Keratinocyte (primary cell): Measurements from ENCODE around the gene NOP16. TPM values are rescaled to one million over a fixed set of nuclear protein-coding genes. Genes with fewer than 3 reads are reported as not detected.

Source experiments
- DNase-seq: peaks from one replicate; pipeline ENCODE4 v3.0.0-alpha.2; 2011; ENCODE audit warnings: low read depth, missing footprints, low spot score
- FAIRE-seq: peaks from 2 replicates; lab custom pipeline; 2011; peaks lifted over from hg19 to GRCh38; lab: Jason Lieb, UNC
- H2AFZ ChIP-seq: 2 replicates; pipeline ENCODE4 v1.6.0; 2012; ENCODE audit warnings: low read length, control low read depth, inconsistent platforms; ENCODE audit not compliant: control insufficient read depth
- H3K27ac ChIP-seq: 2 replicates; pipeline ENCODE4 v1.5.1; 2011; ENCODE audit warnings: low read length; ENCODE audit not compliant: control insufficient read depth, insufficient read depth
- H3K27me3 ChIP-seq: 3 replicates; pipeline ENCODE4 v1.6.0; 2011; ENCODE audit warnings: low read length; ENCODE audit not compliant: control insufficient read depth, insufficient read depth; ENCODE audit errors: extremely low read depth
- H3K36me3 ChIP-seq, 2 experiments: 2 replicates in 1 of 2; 3 replicates in 1 of 2; pipeline ENCODE4 v1.5.1; 2011; ENCODE audit warnings: low read length in 2 of 2, mild to moderate bottlenecking in 1 of 2; ENCODE audit not compliant: control insufficient read depth in 2 of 2, insufficient read depth in 2 of 2; ENCODE audit errors: extremely low read depth in 1 of 2
- H3K4me1 ChIP-seq: 3 replicates; pipeline ENCODE4 v1.5.1; 2011; ENCODE audit warnings: low read length; ENCODE audit not compliant: control insufficient read depth, insufficient read depth; ENCODE audit errors: extremely low read depth
- H3K4me2 ChIP-seq: 3 replicates; pipeline ENCODE4 v1.6.0; 2011; ENCODE audit warnings: low read depth, low read length; ENCODE audit not compliant: control insufficient read depth, insufficient read depth; ENCODE audit errors: extremely low read depth
- H3K4me3 ChIP-seq, 3 experiments: fragments of 200-600 bp in 1 of 3; sonication (generic) in 1 of 3; 2 replicates in 2 of 3; 3 replicates in 1 of 3; pipeline ENCODE4 v1.5.1; 2011 to 2016; ENCODE audit warnings: low read length in 3 of 3, mild to moderate bottlenecking in 3 of 3, control low read depth in 2 of 3, inconsistent platforms in 1 of 3, low read depth in 1 of 3, mixed read lengths in 1 of 3, mixed run types in 1 of 3, moderate library complexity in 1 of 3; ENCODE audit not compliant: control insufficient read depth in 2 of 3, insufficient read depth in 2 of 3; ENCODE audit errors: extremely low read depth in 1 of 3
- H3K79me2 ChIP-seq: 2 replicates; pipeline ENCODE4 v1.6.0; 2012; ENCODE audit warnings: low read length; ENCODE audit not compliant: control insufficient read depth, insufficient read depth
- H3K9ac ChIP-seq: 3 replicates; pipeline ENCODE4 v1.6.0; 2011; ENCODE audit warnings: low read length; ENCODE audit not compliant: control insufficient read depth, insufficient read depth; ENCODE audit errors: extremely low read depth
- H3K9me1 ChIP-seq: 3 replicates; pipeline ENCODE4 v1.6.0; 2011; ENCODE audit warnings: low read length; ENCODE audit not compliant: control insufficient read depth, insufficient read depth; ENCODE audit errors: extremely low read depth
- H3K9me3 ChIP-seq: 2 replicates; pipeline ENCODE4 v1.5.1; 2012; ENCODE audit warnings: low read depth, low read length; ENCODE audit not compliant: control insufficient read depth
- H4K20me1 ChIP-seq: 3 replicates; pipeline ENCODE4 v1.6.0; 2011; ENCODE audit warnings: low read length; ENCODE audit not compliant: control insufficient read depth, insufficient read depth; ENCODE audit errors: extremely low read depth
- CTCF ChIP-seq, 3 experiments: IDR thresholded peaks in 1 of 3; conservative IDR thresholded peaks in 1 of 3; optimal IDR thresholded peaks in 1 of 3; 2 replicates in 2 of 3; 3 replicates in 1 of 3; pipeline versions ENCODE3 to v1.5.1; 2011; ENCODE audit warnings: low read length in 3 of 3, mild to moderate bottlenecking in 3 of 3, moderate library complexity in 2 of 3, control low read depth in 1 of 3, inconsistent platforms in 1 of 3; ENCODE audit not compliant: insufficient read depth in 2 of 3; ENCODE audit errors: extremely low read depth in 1 of 3
- EZH2 ChIP-seq: IDR thresholded peaks from one replicate; pipeline ENCODE4 v1.6.1; 2012; ENCODE audit warnings: inconsistent platforms, mild to moderate bottlenecking, low read length, moderate library complexity
- dilution Hi-C: fragments of 300-500 bp; cut with MboI; formaldehyde crosslinking; loops from one replicate; pipeline ENCODE4 v1.7.0; 2020; ENCODE audit warnings: low sequenced_read_pairs; ENCODE audit not compliant: extremely low pct_ligation_motif_present
- polyA plus RNA-seq, 5 experiments: library from polyadenylated mRNA; depleted of rRNA in 3 of 5; stranded (reverse) in 3 of 5; stranded (forward) in 1 of 5; unstranded in 1 of 5; fragments of >200 nt; gene quantifications; 1 replicate in 1 of 5; 2 replicates in 3 of 5; 3 replicates in 1 of 5; pipeline versions ENCODE4 v1.2.1 to v1.2.3, GENCODE V29; 2011 to 2012; ENCODE audit warnings: missing spikeins in 2 of 5, low read depth in 1 of 5, low replicate concordance in 1 of 5

NOP16 gene
- polyA plus RNA-seq, 1 donor (not counting 4 experiments of a cell fraction or from before 2014, with no cell fraction given), result 96.7 TPM

- dilution Hi-C loops, result no loop called here
- Histone ChIP-seq H3K27ac (no peak overlapping the region), H3K27me3 (no peaks in the 10 kb centered on the region), H4K20me1 (peaks cover 11% of the 10 kb centered on the region), H3K9me1 (no peaks in the 10 kb centered on the region), H3K9ac (no peak overlapping the region), H3K9me3 (no peaks in the 10 kb centered on the region), H3K4me1 (peaks cover 36% of the 10 kb centered on the region), H3K36me3 (peaks cover 34 to 36% of the 10 kb centered on the region in 2 experiments), H3K79me2 (peaks cover 66% of the 10 kb centered on the region), H3K4me2 (no peak overlapping the region), H3K4me3 (no peak overlapping the region), H2AFZ (no peak overlapping the region)
- TF ChIP-seq EZH2, result no peak
- no peak for TF ChIP-seq CTCF (optimal IDR thresholded peaks at IDR 0.05 in 1 of 3, IDR thresholded peaks at IDR 0.05 in 1 of 3, conservative IDR thresholded peaks at IDR 0.05 in 1 of 3; ENCODE audit: extremely low read depth in 1 of 3, insufficient read depth in 2 of 3, low read length in 3 of 3)
- FAIRE-seq (no peak), DNase-seq (no peak)
These were observed 19.3 kb upstream of the NOP16 start for GRCh38 chr5:176407456-176408251.

GRCh38 chr5:176406436-176407052 is 18.1 kb upstream of the NOP16 start:
- DNase-seq (no peak), FAIRE-seq (no peak)
- H3K9me3 ChIP-seq, result no peaks in the 10 kb centered on the region
- H3K27ac ChIP-seq, result no peak overlapping the region
- H3K9ac ChIP-seq, result no peak overlapping the region
- H2AFZ ChIP-seq, result no peak overlapping the region
- peaks cover 11% of the 10 kb centered on the region for H4K20me1 ChIP-seq
- no peaks in the 10 kb centered on the region for H3K27me3 ChIP-seq
- H3K9me1 ChIP-seq, result no peaks in the 10 kb centered on the region
- peaks cover 69% of the 10 kb centered on the region for H3K79me2 ChIP-seq
- peaks cover 34 to 35% of the 10 kb centered on the region in 2 experiments for H3K36me3 ChIP-seq
- H3K4me1 ChIP-seq, result peaks cover 35% of the 10 kb centered on the region
- dilution Hi-C loops, result no loop called here
- no peak for TF ChIP-seq EZH2
- no peak for TF ChIP-seq CTCF (optimal IDR thresholded peaks at IDR 0.05 in 1 of 3, IDR thresholded peaks at IDR 0.05 in 1 of 3, conservative IDR thresholded peaks at IDR 0.05 in 1 of 3; ENCODE audit: extremely low read depth in 1 of 3, insufficient read depth in 2 of 3, low read length in 3 of 3)
- H3K4me3 ChIP-seq, result no peak overlapping the region
- H3K4me2 ChIP-seq, result no peak overlapping the region
